Measurements from ENCODE around the gene HERPUD1.
"Not testable (repeated sequence)": the region's sequence is repeated elsewhere in the genome, so short reads cannot be mapped to it uniquely, and the experiment has no call there.

HERPUD1 gene

GRCh38 chr16:56911771-56912571 lies 20.0 kb upstream of the HERPUD1 start:
- DNase-seq: no peak

- no peak for DNase-seq
Measured at GRCh38 chr16:56912746-56913708, 18.9 kb upstream of the HERPUD1 start.

- no peak for DNase-seq
Measured at GRCh38 chr16:56914896-56915295, 17.0 kb upstream of the HERPUD1 start.

- no peak for DNase-seq
Measured at GRCh38 chr16:56915336-56916119, 16.4 kb upstream of the HERPUD1 start.

GRCh38 chr16:56916571-56917403 lies 15.2 kb upstream of the HERPUD1 start:
- no peak for DNase-seq

GRCh38 chr16:56918467-56919012 lies 13.4 kb upstream of the HERPUD1 start:
- no peak for DNase-seq

- DNase-seq: no peak
Measured at GRCh38 chr16:56919099-56919800, 12.7 kb upstream of the HERPUD1 start.

- no peak for DNase-seq
Measured at GRCh38 chr16:56921571-56921970, 10.4 kb upstream of the HERPUD1 start.

- no peak for DNase-seq
Measured at GRCh38 chr16:56923481-56924091, 8.4 kb upstream of the HERPUD1 start.

GRCh38 chr16:56927471-56927870 lies 4.5 kb upstream of the HERPUD1 start:
- no peak for DNase-seq

- DNase-seq: no peak
Measured at GRCh38 chr16:56929639-56930038, 2.3 kb upstream of the HERPUD1 start.

GRCh38 chr16:56930486-56931270 lies 1.3 kb upstream of the HERPUD1 start:
- peak; percentile 21 for DNase-seq

GRCh38 chr16:56931271-56931891 lies 561 bp upstream of the HERPUD1 start:
- DNase-seq: no peak

- DNase-seq: peak; percentile 79
Measured at GRCh38 chr16:56932721-56933619, 1.0 kb downstream of the HERPUD1 start.

GRCh38 chr16:56933828-56934598 lies 2.1 kb downstream of the HERPUD1 start:
- no peak for DNase-seq

- DNase-seq: not testable (repeated sequence)
Measured at GRCh38 chr16:56934599-56935145, 2.7 kb downstream of the HERPUD1 start.

- no peak for DNase-seq
Measured at GRCh38 chr16:56935201-56935600, 3.3 kb downstream of the HERPUD1 start.

Data from hematopoietic multipotent progenitor cell treated with erythropoietin and hydrocortisone succinate and interleukin-3 and kit ligand, for 6 days (in vitro differentiated cells).